ENCODE measurements around the gene MED9. TPM values are rescaled to one million over a fixed set of nuclear protein-coding genes. Genes with fewer than 3 reads are reported as not detected.

The MED9 gene
- total RNA-seq, 2 donors from 2014 or later = 4.9 to 7.8 TPM

GRCh38 chr17:17516941-17517720 lies 40.3 kb downstream of the MED9 start:
- Histone ChIP-seq H3K27ac (peak overlapping the region in 1 of 4 donors; percentile 37), H3K27me3 (no peaks in the 10 kb centered on the region), H3K4me3 (no peak overlapping the region), H3K36me3 (replicated peaks in 1 of 2; ENCODE audit: insufficient read depth in 1 of 2, low read depth in 2 of 2) (no peaks in the 10 kb centered on the region), H3K9me3 (no peaks in the 10 kb centered on the region), H3K4me1 (no peaks in the 10 kb centered on the region)
- TF ChIP-seq POLR2A (IDR thresholded peaks at IDR 0.05) = no peak
- TF ChIP-seq CTCF (IDR thresholded peaks at IDR 0.05) = no peak
- WGBS, 2 donors = 88 to 93% methylated on average over 12 to 14 of the region's 14 CpGs
- peak in 1 of 4 donors; percentile 11 for DNase-seq
- no peak for ATAC-seq
- intact Hi-C loops (cut with DNase I) = no loop called here

- DNase-seq (peak in 1 of 4 donors; percentile 20), ATAC-seq (no peak)
- TF ChIP-seq POLR2A (IDR thresholded peaks at IDR 0.05) = peak in 1 of 3 donors; percentile 33
- no peak for TF ChIP-seq CTCF (IDR thresholded peaks at IDR 0.05)
- H3K27me3 ChIP-seq = no peaks in the 10 kb centered on the region
- no peak overlapping the region for H3K27ac ChIP-seq
- H3K36me3 ChIP-seq (replicated peaks in 1 of 2; ENCODE audit: insufficient read depth in 1 of 2, low read depth in 2 of 2) = no peaks in the 10 kb centered on the region
- WGBS, 2 donors = 81 to 88% methylated on average over 5 to 15 of the region's 15 CpGs
- no peaks in the 10 kb centered on the region for H3K9me3 ChIP-seq
- peaks cover 6% of the 10 kb centered on the region for H3K4me1 ChIP-seq
- no peak overlapping the region for H3K4me3 ChIP-seq
- intact Hi-C loops (cut with DNase I) = no loop called here
Measured at GRCh38 chr17:17518014-17518413, 41.2 kb downstream of the MED9 start.

- no peaks in the 10 kb centered on the region for H3K36me3 ChIP-seq (replicated peaks in 1 of 2; ENCODE audit: insufficient read depth in 1 of 2, low read depth in 2 of 2)
- intact Hi-C loops (cut with DNase I) = no loop called here
- H3K27ac ChIP-seq = no peak overlapping the region
- no peaks in the 10 kb centered on the region for H3K9me3 ChIP-seq
- TF ChIP-seq CTCF (IDR thresholded peaks at IDR 0.05) = no peak
- TF ChIP-seq POLR2A (IDR thresholded peaks at IDR 0.05) = no peak
- H3K4me1 ChIP-seq = peaks cover 15% of the 10 kb centered on the region
- H3K4me3 ChIP-seq = no peak overlapping the region
- WGBS, 2 donors = 88 to 90% methylated on average over 5 of the region's 5 CpGs
- DNase-seq (no peak), ATAC-seq (no peak)
- H3K27me3 ChIP-seq = no peaks in the 10 kb centered on the region
Measured at GRCh38 chr17:17518951-17519350, 42.2 kb downstream of the MED9 start.

GRCh38 chr17:17519886-17520285 lies 43.1 kb downstream of the MED9 start:
- intact Hi-C loops (cut with DNase I) = no loop called here
- DNase-seq (no peak), ATAC-seq (no peak)
- WGBS, 2 donors = 93 to 96% methylated on average over 4 to 10 of the region's 10 CpGs
- Histone ChIP-seq H3K36me3 (replicated peaks in 1 of 2; ENCODE audit: insufficient read depth in 1 of 2, low read depth in 2 of 2) (no peaks in the 10 kb centered on the region), H3K4me3 (no peak overlapping the region), H3K9me3 (no peaks in the 10 kb centered on the region), H3K27me3 (no peaks in the 10 kb centered on the region), H3K27ac (no peak overlapping the region), H3K4me1 (peaks cover 18% of the 10 kb centered on the region)
- TF ChIP-seq CTCF (IDR thresholded peaks at IDR 0.05) = no peak
- TF ChIP-seq POLR2A (IDR thresholded peaks at IDR 0.05) = no peak

All from body of pancreas (tissue), 4 donors.